Measurements from ENCODE around the gene DGCR8. TPM values are rescaled to one million over a fixed set of nuclear protein-coding genes. Genes with fewer than 3 reads are reported as not detected.

DGCR8 gene
- total RNA-seq, 1 donor from 2014 or later: 18.0 TPM

DNA sequence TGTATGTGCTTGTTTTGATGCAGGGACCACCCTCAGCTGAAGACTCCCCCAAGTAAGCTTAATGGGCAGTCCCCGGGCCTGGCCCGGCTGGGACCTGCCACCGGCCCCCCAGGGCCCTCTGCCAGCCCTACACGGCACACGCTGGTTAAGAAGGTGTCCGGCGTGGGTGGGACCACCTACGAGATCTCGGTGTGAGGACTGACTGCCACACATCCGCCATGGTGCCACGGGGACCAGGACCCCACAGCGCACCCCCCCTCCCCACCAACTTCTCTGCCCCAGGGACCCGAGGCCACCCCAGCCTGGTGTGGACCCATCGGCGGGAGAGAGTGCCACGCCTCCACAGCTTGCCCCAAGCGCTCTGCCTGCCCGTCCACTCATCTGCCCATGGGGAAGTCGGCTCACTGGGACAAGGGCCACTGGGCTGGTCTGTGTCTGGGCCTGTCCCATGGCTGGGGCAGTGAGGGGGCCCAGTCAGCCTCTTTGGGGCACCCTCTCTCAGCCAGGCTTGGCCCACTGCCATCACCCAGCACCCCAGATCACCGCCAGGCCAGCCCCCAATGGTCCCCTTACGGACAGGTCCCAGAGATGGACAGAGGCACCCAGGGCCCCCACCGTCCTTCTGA lies 65.3 kb downstream of the DGCR8 start:
- Histone ChIP-seq H3K36me3 (peaks cover 20 to 31% of the 10 kb centered on the region in 2 donors), H3K4me3 (no peak overlapping the region), H3K9me3 (no peaks in the 10 kb centered on the region), H3K27ac (no peak overlapping the region), H3K4me1 (no peaks in the 10 kb centered on the region), H3K27me3 (no peaks in the 10 kb centered on the region)
- TF ChIP-seq, protein P1, sequence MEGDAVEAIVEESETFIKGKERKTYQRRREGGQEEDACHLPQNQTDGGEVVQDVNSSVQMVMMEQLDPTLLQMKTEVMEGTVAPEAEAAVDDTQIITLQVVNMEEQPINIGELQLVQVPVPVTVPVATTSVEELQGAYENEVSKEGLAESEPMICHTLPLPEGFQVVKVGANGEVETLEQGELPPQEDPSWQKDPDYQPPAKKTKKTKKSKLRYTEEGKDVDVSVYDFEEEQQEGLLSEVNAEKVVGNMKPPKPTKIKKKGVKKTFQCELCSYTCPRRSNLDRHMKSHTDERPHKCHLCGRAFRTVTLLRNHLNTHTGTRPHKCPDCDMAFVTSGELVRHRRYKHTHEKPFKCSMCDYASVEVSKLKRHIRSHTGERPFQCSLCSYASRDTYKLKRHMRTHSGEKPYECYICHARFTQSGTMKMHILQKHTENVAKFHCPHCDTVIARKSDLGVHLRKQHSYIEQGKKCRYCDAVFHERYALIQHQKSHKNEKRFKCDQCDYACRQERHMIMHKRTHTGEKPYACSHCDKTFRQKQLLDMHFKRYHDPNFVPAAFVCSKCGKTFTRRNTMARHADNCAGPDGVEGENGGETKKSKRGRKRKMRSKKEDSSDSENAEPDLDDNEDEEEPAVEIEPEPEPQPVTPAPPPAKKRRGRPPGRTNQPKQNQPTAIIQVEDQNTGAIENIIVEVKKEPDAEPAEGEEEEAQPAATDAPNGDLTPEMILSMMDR (IDR thresholded peaks at IDR 0.05): no peak
- intact Hi-C loops (cut with DNase I): no loop called here
- no peak for DNase-seq (ENCODE audit: low spot score in 2 of 2)

DNA sequence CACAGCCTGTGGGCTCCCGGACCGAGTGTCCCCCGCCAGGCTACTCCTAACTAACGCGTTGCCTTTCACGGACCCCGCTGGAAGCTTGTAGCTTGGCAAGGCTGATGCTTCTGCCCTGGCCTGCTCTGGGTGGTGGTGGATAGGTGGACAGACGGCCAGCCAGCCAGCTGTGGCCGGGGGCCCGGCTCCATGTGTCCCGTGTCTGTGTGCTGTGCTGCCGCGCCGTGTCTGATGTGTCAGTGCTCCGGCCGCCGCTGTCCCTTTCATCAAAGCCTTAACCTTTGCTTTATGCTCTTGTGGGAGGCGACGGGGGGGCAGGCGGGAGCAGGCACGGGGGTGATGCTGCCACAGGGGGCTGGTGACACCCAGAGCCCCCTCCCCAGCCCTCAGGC lies 65.8 kb downstream of the DGCR8 start:
- no peak overlapping the region for H3K4me3 ChIP-seq
- no peaks in the 10 kb centered on the region for H3K9me3 ChIP-seq
- DNase-seq (ENCODE audit: low spot score in 2 of 2): no peak
- H3K27me3 ChIP-seq: no peaks in the 10 kb centered on the region
- TF ChIP-seq, protein P1 (IDR thresholded peaks at IDR 0.05): no peak
- no peaks in the 10 kb centered on the region for H3K4me1 ChIP-seq
- H3K36me3 ChIP-seq: peaks cover 20 to 29% of the 10 kb centered on the region in 2 donors
- no peak overlapping the region for H3K27ac ChIP-seq
- intact Hi-C loops (cut with DNase I): no loop called here

DNA sequence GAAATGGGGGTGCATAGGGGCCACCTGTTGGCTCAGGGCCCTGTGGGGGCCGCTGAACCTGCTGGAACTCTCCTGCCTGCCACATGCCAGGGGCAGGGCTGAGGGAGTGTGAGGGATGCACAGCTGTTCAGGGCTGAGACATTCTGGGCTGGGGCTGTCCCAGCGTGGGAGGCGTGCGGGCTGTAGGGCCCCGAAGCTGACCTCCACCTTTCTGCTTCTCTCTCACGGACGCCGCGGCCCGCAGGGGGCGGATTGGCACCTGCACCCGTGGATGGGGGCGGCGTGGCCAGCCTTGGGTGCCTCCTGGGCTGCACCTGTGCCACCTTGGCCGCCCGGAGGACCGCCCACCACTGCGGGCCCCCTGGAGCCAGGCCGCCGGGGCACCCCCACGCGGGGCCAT lies 66.7 kb downstream of the DGCR8 start:
- intact Hi-C loops (cut with DNase I): no loop called here
- TF ChIP-seq, protein P1 (IDR thresholded peaks at IDR 0.05): no peak
- Histone ChIP-seq H3K4me1 (no peaks in the 10 kb centered on the region), H3K36me3 (peaks cover 17 to 24% of the 10 kb centered on the region in 2 donors), H3K27me3 (no peaks in the 10 kb centered on the region), H3K27ac (no peak overlapping the region), H3K9me3 (no peaks in the 10 kb centered on the region), H3K4me3 (no peak overlapping the region)
- DNase-seq (ENCODE audit: low spot score in 2 of 2): no peak

DNA sequence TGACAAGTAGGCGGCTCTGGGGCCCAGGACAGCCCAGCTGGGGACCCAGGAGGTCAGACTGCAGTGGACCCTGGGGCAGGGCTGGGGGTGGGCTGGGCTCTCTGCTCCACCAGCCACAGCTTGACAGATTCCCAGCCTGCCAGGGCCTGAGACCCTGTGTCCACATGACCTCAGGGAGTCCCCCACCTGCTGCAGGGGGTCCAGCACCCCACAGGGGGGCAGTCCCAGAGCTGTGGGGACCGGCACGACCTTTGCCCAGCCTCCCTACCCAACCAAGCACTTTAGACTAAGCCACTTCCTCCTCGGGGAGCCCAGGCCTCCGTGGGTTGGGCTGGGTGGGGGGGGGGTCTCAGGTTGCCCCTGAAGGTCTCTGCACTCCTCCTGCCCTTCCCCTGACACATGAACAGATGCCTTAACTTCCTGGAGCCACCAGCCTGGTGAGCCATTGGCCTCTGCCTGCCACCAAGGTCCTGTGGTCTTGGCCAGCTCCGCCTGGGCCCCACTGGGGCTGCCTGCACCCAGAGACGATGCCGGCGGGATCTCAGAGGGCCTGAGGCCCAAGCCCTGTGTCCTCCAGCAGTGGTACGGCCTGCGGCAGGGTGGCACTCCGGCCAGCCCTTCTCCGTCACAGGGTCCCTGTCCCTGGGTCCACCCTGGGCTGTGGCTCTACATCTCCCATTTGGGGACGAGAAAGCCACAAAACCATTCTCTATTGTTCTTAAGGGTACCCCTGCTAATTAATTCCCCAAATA lies 67.4 kb downstream of the DGCR8 start:
- Histone ChIP-seq H3K4me3 (no peak overlapping the region), H3K27me3 (no peaks in the 10 kb centered on the region), H3K27ac (no peak overlapping the region), H3K4me1 (no peaks in the 10 kb centered on the region), H3K9me3 (no peaks in the 10 kb centered on the region), H3K36me3 (peaks cover 17 to 24% of the 10 kb centered on the region in 2 donors)
- TF ChIP-seq, protein P1 (IDR thresholded peaks at IDR 0.05): no peak
- DNase-seq (ENCODE audit: low spot score in 2 of 2): no peak
- intact Hi-C loops (cut with DNase I): no loop called here

DNA sequence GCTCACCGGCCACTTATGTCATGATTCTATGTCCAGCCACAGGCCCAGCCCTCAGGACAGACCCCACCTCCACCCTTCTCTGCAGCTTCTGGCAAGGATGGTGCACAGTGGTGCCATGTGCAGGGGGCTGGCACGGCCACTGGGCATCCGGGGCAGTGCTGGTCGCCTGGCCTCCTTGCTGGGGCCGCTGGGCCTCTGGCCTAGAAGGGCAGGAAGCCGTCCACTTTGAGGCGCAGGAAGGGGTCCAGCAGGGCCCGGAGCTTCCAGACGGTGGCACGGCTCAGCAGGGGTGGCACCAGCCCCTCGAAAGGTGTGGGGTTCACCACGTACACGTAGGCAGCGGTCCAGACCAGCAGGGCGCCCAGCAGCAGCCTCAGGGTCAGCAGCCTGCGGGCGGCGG lies 68.4 kb downstream of the DGCR8 start:
- no peak for DNase-seq (ENCODE audit: low spot score in 2 of 2)
- no peak overlapping the region for H3K4me3 ChIP-seq
- peaks cover 9 to 18% of the 10 kb centered on the region in 2 donors for H3K36me3 ChIP-seq

More for the DNA sequence above, 68.4 kb downstream of the DGCR8 start:
- no peaks in the 10 kb centered on the region for H3K9me3 ChIP-seq
- no peak overlapping the region for H3K27ac ChIP-seq
- H3K4me1 ChIP-seq: no peaks in the 10 kb centered on the region
- TF ChIP-seq, protein P1 (IDR thresholded peaks at IDR 0.05): no peak
- intact Hi-C loops (cut with DNase I): no loop called here
- no peaks in the 10 kb centered on the region for H3K27me3 ChIP-seq
